Measurements from ENCODE around the gene PARP9.

PARP9 gene

DNA sequence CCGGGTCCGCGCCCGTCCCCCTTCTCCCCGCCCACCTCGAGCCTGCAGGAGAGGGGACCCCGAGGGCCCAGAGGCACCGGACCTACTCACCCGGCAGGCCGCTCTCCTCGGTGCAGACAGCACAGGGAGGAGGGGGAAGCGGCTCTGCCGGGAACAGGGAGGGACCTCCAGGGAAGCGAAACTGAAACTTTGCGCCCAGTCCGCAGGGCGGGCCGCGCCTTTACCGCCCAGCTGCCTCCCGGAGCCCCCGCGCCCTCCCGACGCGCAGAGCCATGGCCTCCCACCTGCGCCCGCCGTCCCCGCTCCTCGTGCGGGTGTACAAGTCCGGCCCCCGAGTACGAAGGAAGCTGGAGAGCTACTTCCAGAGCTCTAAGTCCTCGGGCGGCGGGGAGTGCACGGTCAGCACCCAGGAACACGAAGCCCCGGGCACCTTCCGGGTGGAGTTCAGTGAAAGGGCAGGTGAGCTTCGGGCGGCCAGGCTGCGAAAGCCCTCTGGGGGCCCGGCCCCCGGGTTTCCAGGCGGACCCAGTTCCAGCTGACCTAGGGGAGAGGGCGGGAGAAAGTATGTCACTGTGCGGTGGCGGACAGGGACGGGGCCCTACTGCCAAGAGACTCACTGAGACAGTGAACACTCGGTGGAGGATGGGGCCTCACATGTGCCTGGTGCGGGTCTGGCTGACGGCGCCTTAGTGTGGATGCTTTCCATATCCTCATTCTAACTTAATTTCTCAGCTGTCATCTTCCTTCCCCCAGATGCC lies at the start of gene PARP9, which contains the start of gene DTX3L:
TSS of gene PARP9 (minus strand) at position 146 of the 758 bp plus-strand sequence. CDS start 4,680 bp downstream, outside the sequence.
TSS of gene DTX3L (plus strand) at position 184 of the 758 bp plus-strand sequence. CDS start at position 273, 89 bp downstream.
- peak in 51 of 56 donors; percentile 6 to 76 (median 48) for DNase-seq

DNA sequence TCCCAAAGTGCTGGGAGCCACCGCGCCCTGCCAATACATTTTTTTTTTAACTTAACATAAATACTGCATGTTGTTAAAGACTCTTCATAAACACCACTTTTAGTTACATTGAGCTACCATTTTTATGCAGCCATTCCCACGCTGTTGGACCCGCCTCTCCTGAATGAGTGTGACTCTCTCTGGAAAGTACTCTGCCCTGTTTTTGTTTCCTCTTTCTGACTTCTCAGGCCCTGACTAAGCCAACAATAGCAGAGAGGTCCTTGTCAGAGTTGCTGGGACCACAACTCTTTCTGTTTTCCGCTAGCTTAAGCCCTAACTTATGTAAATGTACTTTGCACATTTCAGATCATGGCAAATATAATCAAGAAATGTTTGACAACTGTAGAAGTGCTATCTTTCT lies 48.6 kb upstream of the PARP9 start:
- DNase-seq: no peak

DNA sequence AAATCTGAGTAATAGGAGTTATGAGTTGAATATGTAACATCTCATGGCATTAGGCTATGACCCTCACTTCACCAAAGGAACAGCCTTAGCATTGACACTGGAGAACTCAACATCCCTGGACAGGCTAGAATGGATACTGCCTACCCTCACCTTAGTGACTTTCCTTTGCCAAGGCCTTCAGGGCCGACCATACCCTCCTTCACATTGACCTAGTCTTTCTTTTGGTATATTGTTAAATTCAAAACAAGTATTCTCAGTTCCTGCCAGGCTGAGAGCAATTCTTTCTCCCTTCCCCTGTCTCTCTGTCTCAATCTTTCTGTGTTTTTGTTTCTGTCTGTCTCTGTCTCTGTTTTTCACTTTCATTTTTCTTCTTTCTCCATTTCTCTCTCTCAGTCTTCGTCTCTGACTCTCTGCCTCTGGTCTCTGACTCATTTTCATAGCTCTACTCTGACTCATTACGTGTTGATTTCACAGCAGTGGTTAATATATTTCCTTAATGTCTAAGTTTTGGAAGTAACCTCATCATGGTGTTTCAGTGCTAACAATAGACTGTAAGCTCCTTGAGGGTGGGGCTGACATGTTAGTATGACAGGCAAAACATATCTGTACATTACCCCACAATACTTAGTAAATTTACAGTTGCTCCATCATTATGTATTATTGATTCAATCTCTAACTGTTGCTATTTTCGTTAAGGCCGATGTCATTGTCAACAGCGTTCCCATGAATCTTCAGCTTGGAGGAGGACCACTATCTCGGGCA lies 45.9 kb upstream of the PARP9 start:
- no peak for DNase-seq

DNA sequence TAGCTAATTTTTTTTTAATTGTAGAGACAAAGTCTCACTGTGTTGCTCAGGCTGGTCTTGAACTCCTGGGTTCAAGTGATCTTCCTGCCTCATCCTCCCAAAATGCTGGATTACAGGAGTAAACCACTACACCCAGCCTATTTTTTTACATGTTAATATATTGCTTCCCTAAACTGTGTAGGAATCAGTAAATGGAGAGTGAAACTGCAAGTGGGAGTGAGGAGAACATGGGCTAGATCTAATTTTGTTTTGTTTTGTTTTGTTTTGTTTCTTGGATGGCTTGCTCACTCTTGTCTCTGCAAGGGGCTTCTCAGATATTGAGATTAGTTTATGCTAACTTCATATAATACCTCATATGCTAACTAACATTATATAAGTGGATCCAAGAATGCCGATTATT lies 44.8 kb upstream of the PARP9 start:
- DNase-seq: no peak

DNA sequence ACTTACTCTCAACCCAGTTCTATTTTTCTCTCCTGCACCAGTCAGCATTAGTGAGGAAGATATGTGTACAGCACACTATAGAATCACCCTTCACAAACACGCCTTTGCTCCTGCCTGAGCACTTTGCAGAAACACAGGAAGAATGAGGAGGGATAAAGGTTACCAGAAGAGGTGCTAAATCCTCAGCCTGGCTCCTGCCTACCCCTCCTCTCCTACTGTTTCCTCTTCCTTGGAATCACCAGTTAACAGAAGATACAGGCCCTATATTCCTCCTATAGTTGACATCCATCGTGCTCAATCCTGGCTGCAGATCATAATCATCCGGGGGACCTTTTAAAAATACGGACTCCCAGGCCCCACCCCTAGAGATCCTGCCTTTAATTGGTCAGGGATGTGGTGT lies 42.2 kb upstream of the PARP9 start:
- no peak for DNase-seq

DNA sequence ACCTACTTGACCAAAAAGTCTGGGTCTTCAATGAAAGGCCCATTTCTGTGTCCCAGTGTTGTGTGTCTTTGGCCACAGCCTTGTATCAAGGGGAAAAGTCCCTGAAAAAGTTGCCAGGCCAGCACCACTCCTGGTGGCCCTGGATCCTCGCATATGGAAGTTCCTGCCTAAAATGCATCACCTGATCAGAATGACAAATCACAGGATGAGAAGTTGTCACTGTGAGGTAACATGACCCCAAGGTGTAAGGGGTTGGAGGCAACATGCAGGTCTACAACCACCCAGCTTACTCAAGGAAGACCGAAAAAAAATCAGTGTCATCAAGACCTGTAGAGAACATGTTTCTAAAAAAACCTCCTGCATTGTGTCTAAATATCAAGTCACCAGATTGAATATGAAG lies 39.0 kb upstream of the PARP9 start:
- no peak for DNase-seq

DNA sequence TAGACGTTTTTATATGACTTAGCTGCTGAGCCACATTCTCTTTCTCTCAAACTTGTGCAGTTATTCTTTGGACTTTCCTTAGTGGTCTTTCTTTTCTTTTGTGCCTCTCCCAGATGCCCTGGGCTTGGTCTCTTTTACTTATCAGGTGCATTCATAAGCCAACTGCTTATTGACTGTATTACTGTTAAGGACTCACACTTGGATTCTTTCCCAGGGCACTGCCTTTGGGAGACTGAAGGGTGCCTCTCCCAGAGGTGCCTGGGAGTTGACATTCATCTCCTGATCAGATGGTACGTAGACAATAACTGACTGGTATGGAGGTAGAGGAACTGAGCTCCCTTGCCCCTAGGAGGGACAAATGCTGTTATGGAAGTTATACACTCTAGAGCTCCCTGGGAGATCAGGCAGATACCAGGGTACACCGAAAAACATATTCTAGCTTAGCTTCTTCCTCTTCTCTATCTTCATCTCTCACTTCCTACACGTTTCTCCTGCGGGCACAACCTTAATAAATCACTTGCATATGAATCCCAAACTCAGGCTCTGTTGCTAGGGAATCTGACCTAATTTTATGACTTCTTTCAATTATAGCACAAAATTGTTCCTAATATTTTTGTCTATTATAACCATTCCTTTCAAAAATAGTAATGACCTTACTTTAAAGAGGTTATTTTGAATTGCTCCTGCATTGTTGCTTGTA lies 38.1 kb upstream of the PARP9 start:
- DNase-seq: no peak

DNA sequence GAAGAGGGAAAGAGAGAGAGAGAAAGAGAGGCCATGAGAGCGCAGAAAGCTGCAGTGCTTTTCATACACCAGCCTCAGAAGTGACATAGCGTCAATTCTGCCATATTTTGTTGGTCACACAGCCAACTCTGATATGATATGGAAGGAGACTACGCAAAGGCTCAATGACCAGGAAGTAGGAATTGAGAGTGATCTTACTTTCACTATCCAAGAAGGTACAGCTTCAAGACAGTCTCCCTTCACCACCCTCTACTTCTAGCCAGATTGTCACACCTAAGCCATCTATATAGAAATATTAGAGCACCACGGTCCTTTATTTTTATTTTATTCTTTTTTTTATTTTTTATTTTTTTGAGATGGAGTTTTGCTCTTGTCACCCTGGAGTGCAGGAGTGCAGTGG lies 34.5 kb upstream of the PARP9 start:
- no peak for DNase-seq

DNA sequence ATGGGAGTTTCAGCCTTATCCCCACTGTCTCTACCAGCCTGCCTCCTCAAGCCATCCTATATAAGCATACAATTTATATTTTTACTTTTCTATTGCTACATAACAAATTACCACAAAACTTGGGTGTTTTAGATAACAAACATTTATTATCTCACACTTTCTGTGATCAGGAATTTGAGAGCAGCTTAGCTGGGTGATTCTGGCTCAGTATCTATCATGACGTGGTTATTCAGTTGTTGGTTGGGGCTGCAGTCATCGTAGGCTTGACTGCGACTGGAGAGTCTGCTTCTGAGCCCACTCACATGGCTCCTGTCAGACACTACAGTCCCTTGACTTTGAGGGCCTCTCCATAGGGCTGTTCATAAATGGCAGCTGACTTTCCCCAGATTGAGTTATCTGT lies 34.1 kb upstream of the PARP9 start:
- DNase-seq: no peak

DNA sequence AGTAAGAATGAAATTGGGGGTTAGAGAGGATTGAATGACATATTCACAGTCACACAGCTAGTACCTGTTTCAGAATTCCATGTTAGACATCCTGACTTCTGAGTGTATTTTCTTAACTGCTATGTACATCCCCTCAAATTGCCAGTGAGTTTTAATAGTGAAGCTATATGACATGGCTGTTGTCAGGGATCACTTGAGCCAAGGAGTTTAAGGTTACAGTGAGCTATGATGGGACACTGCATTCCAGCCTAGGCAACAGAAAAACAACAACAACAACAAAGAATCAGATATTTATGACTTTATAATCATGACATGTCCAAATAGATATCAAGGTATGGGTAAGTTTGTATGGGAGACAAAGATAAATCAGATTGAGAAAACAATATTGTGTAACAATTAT lies 29.9 kb upstream of the PARP9 start:
- DNase-seq: no peak

DNA sequence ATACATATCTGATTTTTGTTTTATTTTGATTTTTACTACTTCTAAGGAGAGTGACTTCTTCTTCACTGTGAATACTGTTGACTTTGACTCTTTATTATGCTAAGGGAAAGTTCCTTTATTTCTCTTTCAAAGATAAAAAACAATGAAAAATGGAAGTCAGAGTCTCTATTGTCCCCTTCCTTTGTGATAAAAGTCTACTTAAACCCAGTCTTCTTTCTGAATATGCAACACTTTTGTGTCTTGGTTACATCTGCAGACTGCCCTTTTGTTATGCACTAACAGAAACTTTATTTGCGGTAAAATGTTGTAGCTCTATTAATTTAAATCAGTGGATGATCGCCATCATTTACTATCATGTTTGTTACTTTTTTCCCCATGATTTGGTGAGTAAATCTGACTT lies 26.5 kb upstream of the PARP9 start:
- no peak for DNase-seq

DNA sequence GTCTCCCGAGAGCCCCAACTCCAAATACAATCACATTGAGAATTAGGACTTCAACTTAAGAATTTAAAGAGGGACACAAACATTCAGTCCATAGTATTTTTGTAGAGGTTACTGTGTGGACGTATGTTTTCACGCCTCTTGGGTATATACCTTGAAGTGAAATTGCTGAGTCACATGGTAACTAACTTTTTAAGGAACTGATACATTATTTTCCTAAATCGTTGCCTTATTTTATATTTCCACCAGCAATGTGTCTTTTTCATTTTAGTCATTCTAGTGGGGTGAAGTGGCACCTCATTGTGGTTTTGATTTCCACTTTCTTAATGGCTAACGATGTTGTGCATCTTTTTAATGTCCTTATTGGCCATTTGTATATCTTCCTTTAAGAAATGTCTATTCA lies 25.2 kb upstream of the PARP9 start:
- DNase-seq: no peak

DNA sequence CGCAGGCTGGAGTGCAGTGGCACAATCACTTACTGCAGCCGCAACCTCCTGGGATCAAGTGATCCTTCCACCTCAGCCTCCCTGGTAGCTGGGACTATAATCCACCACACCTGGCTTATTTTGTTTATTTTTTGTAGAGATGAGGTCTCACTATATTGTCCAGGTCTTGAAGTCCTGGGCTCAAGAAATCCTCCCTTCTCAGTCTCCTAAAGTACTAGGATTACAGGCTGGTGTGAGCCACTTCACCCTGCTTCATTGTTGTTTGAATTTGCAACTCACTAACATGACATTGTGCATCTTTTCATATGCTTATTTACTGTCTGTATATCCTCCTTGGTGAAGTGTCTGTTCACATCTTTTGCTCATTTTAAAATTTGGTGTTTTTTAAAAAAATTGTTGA lies 23.5 kb upstream of the PARP9 start:
- no peak for DNase-seq

DNA sequence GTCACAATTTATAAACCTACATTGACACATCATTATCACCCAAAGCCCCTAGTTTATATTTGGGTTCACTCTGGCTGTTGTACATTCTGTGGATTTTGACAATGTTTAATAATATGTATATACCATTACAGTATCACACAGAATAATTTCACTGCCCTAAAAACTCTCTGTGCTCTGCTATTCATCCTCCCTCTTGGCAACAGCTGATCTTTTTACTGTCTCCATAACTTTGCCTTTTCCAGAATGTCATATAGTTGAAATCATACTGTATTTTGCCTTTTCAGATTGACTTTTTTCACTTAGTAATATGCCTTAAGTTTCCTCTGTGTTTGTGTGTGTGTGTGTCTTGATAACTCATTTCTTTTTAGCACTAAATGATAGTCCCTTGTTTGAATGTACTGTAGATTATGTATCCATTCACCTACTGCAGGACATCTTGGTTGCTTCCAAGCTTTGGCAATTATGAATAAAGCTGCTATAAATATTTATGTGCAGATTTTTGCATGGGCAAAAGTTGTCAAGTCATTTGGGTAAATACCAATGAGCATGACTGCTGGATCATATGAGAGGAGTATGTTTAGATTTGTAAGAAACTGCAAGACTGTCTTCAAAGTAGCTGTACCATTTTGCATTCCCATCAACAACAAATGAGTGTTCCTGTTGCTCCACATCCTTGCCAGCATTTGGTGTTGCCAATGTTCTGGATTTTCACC lies 22.8 kb upstream of the PARP9 start:
- DNase-seq: no peak

DNA sequence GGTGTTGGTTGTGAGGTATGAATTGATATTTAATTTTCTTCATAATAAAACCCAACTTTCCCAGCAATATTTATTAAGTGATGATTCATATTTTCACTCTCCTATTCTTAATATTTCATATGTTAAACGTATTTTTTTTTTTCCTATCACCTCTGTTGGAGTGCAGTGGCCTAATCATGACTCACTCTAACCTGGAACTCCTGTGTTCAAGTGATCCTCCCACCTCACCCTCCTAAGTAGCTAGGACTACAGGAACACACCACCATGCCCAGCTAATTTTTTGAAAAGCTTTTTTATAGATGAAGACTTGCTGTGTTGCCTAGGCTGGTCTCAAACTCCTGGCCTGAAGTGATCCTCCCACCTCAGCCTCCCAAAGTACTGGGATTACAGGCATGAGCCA lies 22.0 kb upstream of the PARP9 start:
- no peak for DNase-seq

DNA sequence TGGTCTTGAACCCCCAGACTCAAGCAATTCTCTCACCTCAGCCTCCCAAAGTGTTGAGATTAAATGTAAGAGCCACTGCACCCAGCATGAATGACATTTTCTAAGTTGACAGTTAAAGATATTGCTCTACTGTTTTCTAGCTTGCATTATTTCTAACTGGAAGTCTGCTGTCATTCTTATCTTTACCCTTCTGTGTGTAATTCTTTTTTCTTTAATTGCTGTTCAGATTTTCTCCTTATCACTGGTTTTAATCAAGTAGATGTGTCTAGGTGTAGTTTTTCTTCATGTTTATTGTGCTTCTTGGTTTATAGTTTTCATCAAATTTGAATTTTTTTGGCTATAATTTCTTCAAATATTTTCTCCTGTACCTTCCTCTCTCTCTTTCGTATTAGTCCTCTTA lies 18.3 kb upstream of the PARP9 start:
- DNase-seq: no peak

DNA sequence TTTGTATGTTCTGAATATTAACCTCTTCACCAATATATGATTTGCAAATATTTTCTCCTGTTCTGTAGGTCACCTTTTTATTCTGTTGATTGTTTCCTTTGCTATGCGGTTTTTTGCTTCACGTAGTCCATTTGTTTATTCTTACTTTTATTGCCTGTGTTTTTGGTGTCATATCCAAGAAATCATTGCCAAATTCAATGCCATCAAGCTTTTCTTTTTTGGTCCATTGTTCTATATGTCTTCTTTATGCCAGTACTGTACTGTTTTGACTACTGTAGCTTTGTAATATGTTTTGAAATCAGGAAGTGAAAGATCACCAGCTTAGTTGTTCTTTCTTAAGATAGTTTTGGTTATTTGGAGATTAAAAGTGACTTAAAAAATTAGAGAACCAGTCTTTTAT lies 17.5 kb upstream of the PARP9 start:
- DNase-seq: no peak

DNA sequence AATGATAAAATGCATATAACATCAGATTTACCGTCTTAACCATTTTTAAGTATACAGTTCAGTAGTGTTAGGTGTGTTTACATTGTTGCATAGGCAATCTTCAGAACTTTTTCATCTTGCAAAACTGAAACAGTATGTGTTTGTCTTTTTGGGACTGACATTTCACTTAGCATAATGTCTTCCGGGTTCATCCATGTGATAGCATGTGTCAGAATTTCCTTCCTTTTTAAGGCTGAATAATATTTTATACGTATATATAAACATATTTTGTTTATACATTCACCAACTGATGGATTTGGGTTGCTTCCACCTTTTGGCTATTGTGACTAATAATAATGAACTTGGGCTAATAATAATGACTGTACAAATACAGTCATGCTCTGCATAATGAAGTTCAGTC lies 16.4 kb upstream of the PARP9 start:
- DNase-seq: no peak

DNA sequence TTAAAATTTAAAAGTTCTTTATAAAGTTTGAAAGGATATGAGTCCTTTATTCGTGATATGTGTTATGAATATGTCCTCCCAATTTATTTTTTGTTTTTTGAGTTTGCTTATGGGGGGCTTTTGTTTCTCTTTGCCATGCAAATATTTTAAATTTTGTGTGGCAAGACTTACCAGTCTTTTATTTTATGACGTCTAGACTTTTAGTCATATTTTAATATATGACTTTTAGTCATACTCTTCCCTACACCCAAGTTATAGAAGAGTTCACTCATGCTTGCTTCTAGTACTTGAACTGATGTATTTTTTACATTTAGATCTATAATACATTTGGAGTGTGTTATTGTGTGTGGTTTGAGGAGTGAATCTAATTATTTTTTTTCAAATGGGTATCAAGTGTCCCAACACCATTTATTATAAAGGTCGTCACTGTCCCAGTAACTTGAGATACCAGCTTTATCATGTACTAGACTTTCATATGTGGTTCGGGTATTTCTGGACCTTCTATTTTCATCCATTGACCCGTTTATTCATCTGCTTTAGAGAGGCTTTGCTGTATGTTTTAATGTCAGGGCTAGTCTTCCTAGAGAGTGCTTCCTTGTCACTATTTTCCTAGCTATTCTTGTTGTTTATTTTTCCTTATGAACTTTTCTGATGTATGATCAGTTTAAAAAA lies 14.1 kb upstream of the PARP9 start:
- no peak for DNase-seq

DNA sequence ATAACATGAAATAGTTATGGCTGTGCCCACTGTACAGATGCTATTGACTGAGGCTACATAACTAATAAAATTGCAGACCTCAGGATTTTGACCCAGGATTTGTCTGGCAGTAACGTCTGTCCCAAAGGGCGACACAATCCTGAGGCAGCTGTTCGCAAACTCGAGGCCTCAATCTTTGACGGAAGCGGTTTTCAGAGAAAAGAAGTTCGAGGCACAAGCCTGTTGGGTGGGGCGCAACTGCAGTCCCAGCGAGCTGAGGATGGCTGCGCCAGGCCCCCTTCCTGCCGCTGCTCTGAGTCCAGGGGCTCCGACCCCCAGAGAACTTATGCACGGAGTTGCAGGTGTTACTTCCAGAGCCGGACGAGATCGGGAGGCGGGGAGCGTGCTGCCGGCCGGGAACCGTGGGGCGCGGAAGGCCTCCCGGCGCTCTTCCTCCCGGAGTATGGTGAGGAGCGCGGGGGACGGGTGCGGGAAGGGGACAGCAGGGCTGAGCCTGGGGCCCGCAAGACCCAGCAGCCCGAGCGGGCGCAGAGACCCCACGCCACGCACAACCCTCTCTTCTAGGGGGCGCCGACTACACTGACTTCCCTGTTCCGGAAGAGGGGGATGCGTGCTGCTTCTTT lies 13.4 kb upstream of the PARP9 start, which contains the start of gene PARP15:
TSS of gene PARP15 (plus strand) at position 242 of the 623 bp plus-strand sequence. CDS start at position 260, 18 bp downstream.
- no peak for DNase-seq

Data from amygdala (tissue), 56 donors.